Measurements from ENCODE around the gene WDFY3.

Gene WDFY3

GRCh38 chr4:84878546-84878945 is 87.9 kb downstream of the WDFY3 start:
- Histone ChIP-seq H3K27ac (ENCODE audit: insufficient read depth in 1 of 2, low read depth in 1 of 2, low read length in 2 of 2, poor library complexity in 1 of 2, severe bottlenecking in 2 of 2) (no peak overlapping the region), H3K9me3 (ENCODE audit: control extremely low read depth in 1 of 5, control insufficient read depth in 4 of 5, insufficient read depth in 2 of 5, low read depth in 1 of 5, low read length in 4 of 5) (no peaks in the 10 kb centered on the region), H3K4me3 (ENCODE audit: control insufficient read depth in 1 of 7, extremely low read depth in 1 of 7, insufficient read depth in 4 of 7, low read depth in 2 of 7, low read length in 6 of 7) (no peak overlapping the region), H3K4me1 (ENCODE audit: control extremely low read depth in 1 of 4, control insufficient read depth in 4 of 4, insufficient read depth in 4 of 4, low read length in 3 of 4) (no peaks in the 10 kb centered on the region), H3K27me3 (replicated peaks in 2 of 5; ENCODE audit: control insufficient read depth in 4 of 5, insufficient read depth in 5 of 5, low read length in 4 of 5) (no peaks in the 10 kb centered on the region), H3K36me3 (ENCODE audit: control insufficient read depth in 4 of 4, insufficient read depth in 4 of 4, low read length in 3 of 4) (no peaks in the 10 kb centered on the region)
- POLR2A ChIA-PET, result no interaction called here
- DNase-seq, result no peak
- CTCF ChIA-PET, result interaction anchor here (1.0 kb wide), 1 partner anchor 12 kb away, joined by 3 read pairs; no protein-coding TSS in a partner anchor
- 100% methylated on average over 2 of the region's 3 CpGs for WGBS (ENCODE audit: insufficient coverage)

DNA sequence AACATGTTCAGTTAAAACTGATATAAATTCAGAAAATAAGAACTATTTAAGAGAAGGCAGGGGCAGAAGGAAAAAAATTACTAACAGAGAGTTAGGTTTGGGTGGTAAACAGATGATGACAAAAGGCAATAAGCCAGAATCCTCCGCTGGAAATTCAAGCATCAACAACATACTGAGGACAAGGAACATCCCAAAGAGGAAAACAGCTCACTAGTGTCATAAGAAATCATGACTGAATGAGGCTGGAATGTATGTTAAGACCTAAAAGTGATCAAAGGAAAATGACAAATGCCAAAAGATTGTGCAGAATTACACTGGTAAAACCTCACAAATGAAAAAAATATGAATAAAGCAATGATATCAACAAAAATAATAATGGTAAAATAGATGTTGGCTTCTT is 88.4 kb downstream of the WDFY3 start:
- no CpG with 5 or more reads among the region's 1 CpG for WGBS (ENCODE audit: insufficient coverage)
- H3K9me3 ChIP-seq (ENCODE audit: control extremely low read depth in 1 of 5, control insufficient read depth in 4 of 5, insufficient read depth in 2 of 5, low read depth in 1 of 5, low read length in 4 of 5), result no peaks in the 10 kb centered on the region
- CTCF ChIA-PET, result interaction anchor here (1.0 kb wide), 1 partner anchor 12 kb away, joined by 3 read pairs; no protein-coding TSS in a partner anchor
- DNase-seq, result no peak
- H3K4me3 ChIP-seq (ENCODE audit: control insufficient read depth in 1 of 7, extremely low read depth in 1 of 7, insufficient read depth in 4 of 7, low read depth in 2 of 7, low read length in 6 of 7), result no peak overlapping the region
- POLR2A ChIA-PET, result no interaction called here
- no peak overlapping the region for H3K27ac ChIP-seq (ENCODE audit: insufficient read depth in 1 of 2, low read depth in 1 of 2, low read length in 2 of 2, poor library complexity in 1 of 2, severe bottlenecking in 2 of 2)
- H3K4me1 ChIP-seq (ENCODE audit: control extremely low read depth in 1 of 4, control insufficient read depth in 4 of 4, insufficient read depth in 4 of 4, low read length in 3 of 4), result no peaks in the 10 kb centered on the region
- no peaks in the 10 kb centered on the region for H3K36me3 ChIP-seq (ENCODE audit: control insufficient read depth in 4 of 4, insufficient read depth in 4 of 4, low read length in 3 of 4)
- no peaks in the 10 kb centered on the region for H3K27me3 ChIP-seq (replicated peaks in 2 of 5; ENCODE audit: control insufficient read depth in 4 of 5, insufficient read depth in 5 of 5, low read length in 4 of 5)

DNA sequence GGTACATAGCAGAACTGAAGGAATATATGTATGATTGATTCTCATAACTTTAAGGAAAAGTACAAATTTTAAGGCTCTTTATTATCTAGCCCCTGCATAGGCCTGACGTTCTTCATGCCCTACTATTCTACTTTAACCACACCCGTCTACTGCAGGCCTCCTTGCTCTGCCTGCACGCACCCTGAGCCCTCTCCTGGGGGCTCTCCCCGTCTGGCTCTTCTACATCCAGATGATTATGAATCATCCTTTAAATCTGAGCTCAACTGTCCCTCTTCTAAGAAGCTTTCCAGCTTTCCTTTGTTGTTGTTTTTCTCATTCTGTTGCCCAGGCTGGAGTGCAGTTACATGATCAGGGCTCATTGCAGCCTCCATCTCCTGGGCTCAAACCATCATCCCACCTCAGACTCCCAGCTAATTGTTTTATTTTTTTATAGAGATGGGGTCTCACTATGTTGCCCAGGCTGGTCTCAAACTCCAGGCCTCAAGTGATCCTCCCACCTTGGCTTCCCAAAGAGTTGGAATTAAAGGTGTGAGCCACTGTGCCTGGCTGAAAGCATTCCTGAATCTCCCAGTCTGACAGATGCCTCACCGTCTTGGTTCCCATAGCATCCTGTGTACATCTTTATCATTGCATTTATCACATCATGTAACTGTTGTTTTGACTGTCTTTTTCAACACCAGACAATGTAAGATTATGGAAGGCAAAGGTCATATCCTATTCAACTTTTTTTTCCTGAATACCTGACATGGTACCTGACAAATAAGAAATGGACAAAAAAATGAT is 89.2 kb downstream of the WDFY3 start:
- Histone ChIP-seq H3K27ac (ENCODE audit: insufficient read depth in 1 of 2, low read depth in 1 of 2, low read length in 2 of 2, poor library complexity in 1 of 2, severe bottlenecking in 2 of 2) (no peak overlapping the region), H3K27me3 (replicated peaks in 2 of 5; ENCODE audit: control insufficient read depth in 4 of 5, insufficient read depth in 5 of 5, low read length in 4 of 5) (no peaks in the 10 kb centered on the region), H3K36me3 (ENCODE audit: control insufficient read depth in 4 of 4, insufficient read depth in 4 of 4, low read length in 3 of 4) (no peaks in the 10 kb centered on the region), H3K4me3 (ENCODE audit: control insufficient read depth in 1 of 7, extremely low read depth in 1 of 7, insufficient read depth in 4 of 7, low read depth in 2 of 7, low read length in 6 of 7) (no peak overlapping the region), H3K9me3 (ENCODE audit: control extremely low read depth in 1 of 5, control insufficient read depth in 4 of 5, insufficient read depth in 2 of 5, low read depth in 1 of 5, low read length in 4 of 5) (peaks cover 0 to 1% (median 0%) of the 10 kb centered on the region in 5 experiments), H3K4me1 (ENCODE audit: control extremely low read depth in 1 of 4, control insufficient read depth in 4 of 4, insufficient read depth in 4 of 4, low read length in 3 of 4) (no peaks in the 10 kb centered on the region)
- 98% methylated on average over 5 of the region's 5 CpGs for WGBS (ENCODE audit: insufficient coverage)
- ChIA-PET POLR2A (no interaction called here), CTCF (interaction anchor here (1.0 kb wide), 1 partner anchor 13 kb away, joined by 3 read pairs; no protein-coding TSS in a partner anchor)
- no peak for DNase-seq

DNA sequence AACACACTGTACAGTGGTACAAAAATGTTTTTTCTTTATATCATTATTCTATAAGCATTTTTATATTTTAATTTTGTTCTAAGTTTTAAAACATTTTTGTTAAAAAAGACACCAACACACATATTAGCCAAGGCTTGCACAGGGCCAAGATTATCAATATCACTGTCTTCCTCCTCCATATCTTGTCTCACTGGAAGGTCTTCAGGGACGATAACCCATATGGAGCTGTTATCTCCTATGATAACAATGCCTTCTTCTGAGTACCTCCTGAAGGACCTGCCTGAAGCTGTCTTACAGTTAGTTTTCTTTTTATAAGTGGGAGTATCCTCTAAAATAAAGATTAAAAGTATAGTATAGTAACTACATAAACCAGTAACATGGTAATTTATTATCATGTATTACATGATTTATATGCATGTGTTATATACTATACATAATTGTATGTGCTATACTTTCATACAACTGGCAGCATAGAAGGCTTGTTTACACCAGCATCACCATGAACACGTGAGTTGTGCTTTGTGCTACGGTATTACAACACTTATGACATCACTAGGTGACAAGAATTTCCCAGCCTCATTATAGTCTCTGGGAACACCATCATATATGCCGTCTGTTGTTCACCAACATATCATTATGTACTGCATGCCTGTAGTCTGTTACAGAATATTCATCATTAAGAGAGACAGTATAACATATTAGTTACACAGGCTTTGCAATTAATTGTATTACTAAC is 90.7 kb downstream of the WDFY3 start:
- no peak for DNase-seq
- no peaks in the 10 kb centered on the region for H3K4me1 ChIP-seq (ENCODE audit: control extremely low read depth in 1 of 4, control insufficient read depth in 4 of 4, insufficient read depth in 4 of 4, low read length in 3 of 4)
- peaks cover 0 to 1% (median 0%) of the 10 kb centered on the region in 5 experiments for H3K9me3 ChIP-seq (ENCODE audit: control extremely low read depth in 1 of 5, control insufficient read depth in 4 of 5, insufficient read depth in 2 of 5, low read depth in 1 of 5, low read length in 4 of 5)
- H3K27ac ChIP-seq (ENCODE audit: insufficient read depth in 1 of 2, low read depth in 1 of 2, low read length in 2 of 2, poor library complexity in 1 of 2, severe bottlenecking in 2 of 2), result no peak overlapping the region
- POLR2A ChIA-PET, result no interaction called here
- no peaks in the 10 kb centered on the region for H3K36me3 ChIP-seq (ENCODE audit: control insufficient read depth in 4 of 4, insufficient read depth in 4 of 4, low read length in 3 of 4)
- no peak overlapping the region for H3K4me3 ChIP-seq (ENCODE audit: control insufficient read depth in 1 of 7, extremely low read depth in 1 of 7, insufficient read depth in 4 of 7, low read depth in 2 of 7, low read length in 6 of 7)
- H3K27me3 ChIP-seq (replicated peaks in 2 of 5; ENCODE audit: control insufficient read depth in 4 of 5, insufficient read depth in 5 of 5, low read length in 4 of 5), result no peaks in the 10 kb centered on the region
- 100% methylated on average over 2 of the region's 4 CpGs for WGBS (ENCODE audit: insufficient coverage)
- CTCF ChIA-PET, result no interaction called here

- DNase-seq, result no peak
- 100% methylated on average over 3 of the region's 3 CpGs for WGBS (ENCODE audit: insufficient coverage)
- CTCF ChIA-PET, result no interaction called here
- Histone ChIP-seq H3K4me1 (ENCODE audit: control extremely low read depth in 1 of 4, control insufficient read depth in 4 of 4, insufficient read depth in 4 of 4, low read length in 3 of 4) (no peaks in the 10 kb centered on the region), H3K9me3 (ENCODE audit: control extremely low read depth in 1 of 5, control insufficient read depth in 4 of 5, insufficient read depth in 2 of 5, low read depth in 1 of 5, low read length in 4 of 5) (peaks cover 0 to 1% (median 0%) of the 10 kb centered on the region in 5 experiments), H3K27me3 (replicated peaks in 2 of 5; ENCODE audit: control insufficient read depth in 4 of 5, insufficient read depth in 5 of 5, low read length in 4 of 5) (no peaks in the 10 kb centered on the region), H3K27ac (ENCODE audit: insufficient read depth in 1 of 2, low read depth in 1 of 2, low read length in 2 of 2, poor library complexity in 1 of 2, severe bottlenecking in 2 of 2) (no peak overlapping the region), H3K36me3 (ENCODE audit: control insufficient read depth in 4 of 4, insufficient read depth in 4 of 4, low read length in 3 of 4) (no peaks in the 10 kb centered on the region), H3K4me3 (ENCODE audit: control insufficient read depth in 1 of 7, extremely low read depth in 1 of 7, insufficient read depth in 4 of 7, low read depth in 2 of 7, low read length in 6 of 7) (no peak overlapping the region)
- POLR2A ChIA-PET, result no interaction called here
Observed at GRCh38 chr4:84874619-84875018, 91.9 kb downstream of the WDFY3 start.

DNA sequence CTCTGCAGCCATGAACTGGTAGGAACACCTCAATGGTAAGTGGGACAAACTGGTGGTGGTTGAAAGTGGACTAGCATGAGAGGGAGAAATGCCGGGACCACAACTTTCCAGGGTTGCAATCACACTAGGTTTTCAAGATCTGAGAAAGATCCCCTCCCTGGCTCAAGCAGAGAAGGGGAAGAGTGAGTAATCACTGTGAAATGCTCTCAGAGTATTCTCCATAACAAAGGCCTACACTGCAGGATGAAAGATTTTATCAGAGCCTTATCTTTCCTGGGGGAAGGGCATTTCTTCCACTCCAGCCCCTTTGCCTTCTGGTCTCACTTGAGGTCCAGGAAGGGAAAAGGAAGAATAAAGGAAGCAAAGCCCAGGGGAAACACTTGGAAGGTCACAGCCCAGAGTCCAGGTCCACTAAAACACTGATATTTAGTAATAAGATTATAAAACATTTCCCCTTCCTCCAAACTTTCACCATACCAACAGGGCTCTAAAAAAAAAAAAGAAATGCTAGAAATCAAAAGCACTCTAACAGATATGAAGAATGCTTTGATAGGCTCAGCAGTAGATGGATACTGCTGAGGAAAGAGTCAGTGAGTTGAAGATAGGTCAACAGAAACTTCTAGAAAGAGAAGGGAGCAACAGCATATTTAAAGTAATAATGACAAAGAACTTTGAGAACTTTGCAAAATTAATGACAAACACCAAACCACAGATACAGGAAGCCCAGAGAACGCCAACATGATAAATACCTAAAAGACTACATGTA is 95.9 kb downstream of the WDFY3 start:
- POLR2A ChIA-PET, result no interaction called here

More for the DNA sequence above, 95.9 kb downstream of the WDFY3 start:
- H3K27ac ChIP-seq (ENCODE audit: insufficient read depth in 1 of 2, low read depth in 1 of 2, low read length in 2 of 2, poor library complexity in 1 of 2, severe bottlenecking in 2 of 2), result no peak overlapping the region
- no peaks in the 10 kb centered on the region for H3K27me3 ChIP-seq (replicated peaks in 2 of 5; ENCODE audit: control insufficient read depth in 4 of 5, insufficient read depth in 5 of 5, low read length in 4 of 5)
- WGBS (ENCODE audit: insufficient coverage), result 100% methylated on average over 1 of the region's 2 CpGs
- no peak for DNase-seq
- CTCF ChIA-PET, result no interaction called here
- no peak overlapping the region for H3K4me3 ChIP-seq (ENCODE audit: control insufficient read depth in 1 of 7, extremely low read depth in 1 of 7, insufficient read depth in 4 of 7, low read depth in 2 of 7, low read length in 6 of 7)
- H3K36me3 ChIP-seq (ENCODE audit: control insufficient read depth in 4 of 4, insufficient read depth in 4 of 4, low read length in 3 of 4), result no peaks in the 10 kb centered on the region
- no peaks in the 10 kb centered on the region for H3K4me1 ChIP-seq (ENCODE audit: control extremely low read depth in 1 of 4, control insufficient read depth in 4 of 4, insufficient read depth in 4 of 4, low read length in 3 of 4)
- peaks cover 0 to 1% (median 0%) of the 10 kb centered on the region in 5 experiments for H3K9me3 ChIP-seq (ENCODE audit: control extremely low read depth in 1 of 5, control insufficient read depth in 4 of 5, insufficient read depth in 2 of 5, low read depth in 1 of 5, low read length in 4 of 5)

Data from common myeloid progenitor, CD34-positive (primary cell).